HG03103 (cell line): ENCODE measurements around the gene ARF3.
"Not testable (repeated sequence)": the region's sequence is repeated elsewhere in the genome, so short reads cannot be mapped to it uniquely, and the experiment has no call there.

Experiments used
- ATAC-seq: cut with Tn5 transposase; IDR thresholded peaks from one replicate; pipeline ENCODE4 v1.9.1; 2021; ENCODE audit warnings: low read depth; ENCODE audit not compliant: unreplicated experiment

Gene ARF3

DNA sequence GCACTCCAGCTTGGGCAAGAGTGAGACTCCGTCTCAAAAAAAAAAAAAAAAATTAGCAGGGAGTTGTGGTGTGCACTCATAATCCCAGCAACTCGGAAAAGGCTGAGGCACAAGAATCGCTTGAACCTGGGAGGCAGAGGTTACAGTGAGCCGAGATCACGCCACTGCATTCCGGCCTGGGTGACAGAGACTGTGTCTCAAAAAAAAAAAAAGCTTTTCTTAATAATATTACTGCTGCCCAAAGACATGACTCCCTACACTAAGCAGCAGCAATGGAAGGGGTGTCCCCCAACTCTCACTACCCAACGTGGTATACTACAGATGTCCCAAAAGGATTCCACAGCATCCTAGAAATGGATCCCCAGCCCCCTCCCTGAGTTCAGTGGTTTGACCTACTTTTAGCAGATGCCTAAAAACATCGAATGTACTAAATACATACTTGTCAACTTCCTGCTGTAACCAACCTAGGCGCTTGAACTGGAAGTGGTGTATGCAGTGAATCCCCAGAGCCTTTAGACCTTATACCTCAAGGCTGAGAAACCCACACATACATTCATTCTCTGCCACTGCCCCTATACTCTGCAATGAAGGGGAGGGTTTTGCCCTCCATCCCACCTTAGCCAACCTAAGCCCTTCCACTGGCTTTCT, 23.5 kb downstream of the ARF3 start:
- no peak for ATAC-seq

DNA sequence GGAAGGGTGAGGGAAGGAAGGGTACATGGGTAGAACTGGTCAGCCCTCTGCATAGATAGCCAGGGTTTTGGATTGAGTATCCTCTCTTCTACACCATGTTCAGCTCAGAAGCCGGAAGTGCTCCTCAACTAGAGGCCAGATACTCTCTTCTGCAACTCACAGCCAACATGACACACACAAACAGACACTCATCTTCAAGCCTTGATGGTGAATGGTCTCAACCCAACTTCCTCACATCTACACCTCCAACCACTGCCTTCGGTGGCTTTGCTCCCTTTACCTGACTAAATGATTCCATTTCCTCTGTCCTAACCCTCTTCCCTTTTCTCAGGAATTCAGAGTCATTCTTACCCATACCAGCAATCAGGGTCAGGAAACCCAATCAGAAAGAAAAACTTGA, 24.4 kb downstream of the ARF3 start:
- ATAC-seq: no peak

DNA sequence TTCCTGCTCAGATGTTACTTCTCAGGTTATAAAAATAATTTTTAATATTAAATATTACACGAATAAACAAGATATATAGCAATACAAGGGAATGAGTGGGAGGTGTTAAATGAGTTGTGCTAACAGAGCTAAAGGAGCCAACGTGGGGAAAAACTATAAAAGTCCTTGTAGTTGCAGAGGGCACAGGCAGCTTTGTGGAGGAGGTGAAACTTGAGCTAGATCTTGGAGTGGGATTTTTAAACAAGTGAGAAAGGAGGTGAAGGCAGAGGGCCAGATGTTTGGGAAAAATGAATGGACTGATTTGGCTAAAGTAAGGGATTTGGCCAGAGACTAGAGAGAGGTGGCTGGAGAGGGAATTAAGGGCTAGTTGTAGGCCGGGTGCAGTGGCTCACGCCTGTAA, 26.8 kb downstream of the ARF3 start:
- ATAC-seq: no peak

DNA sequence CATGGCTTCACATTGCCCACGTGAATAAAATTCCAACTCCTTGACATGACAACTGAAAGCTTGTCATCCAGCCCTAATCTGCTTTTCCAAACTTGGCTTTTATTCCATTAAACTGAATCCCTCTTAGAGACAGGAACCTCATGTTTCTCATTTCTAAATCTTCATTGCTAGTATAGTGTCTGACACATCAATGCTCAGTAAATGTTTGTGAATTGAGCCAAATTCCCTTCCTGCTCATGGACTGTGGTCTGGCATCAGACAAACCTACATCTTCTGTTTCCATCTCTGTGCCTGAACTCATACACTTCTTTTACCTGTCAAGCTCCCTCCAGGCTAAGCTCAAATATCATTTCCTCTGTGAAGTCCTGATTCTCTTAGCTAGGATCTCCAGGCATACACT, 27.7 kb downstream of the ARF3 start:
- ATAC-seq: no peak

DNA sequence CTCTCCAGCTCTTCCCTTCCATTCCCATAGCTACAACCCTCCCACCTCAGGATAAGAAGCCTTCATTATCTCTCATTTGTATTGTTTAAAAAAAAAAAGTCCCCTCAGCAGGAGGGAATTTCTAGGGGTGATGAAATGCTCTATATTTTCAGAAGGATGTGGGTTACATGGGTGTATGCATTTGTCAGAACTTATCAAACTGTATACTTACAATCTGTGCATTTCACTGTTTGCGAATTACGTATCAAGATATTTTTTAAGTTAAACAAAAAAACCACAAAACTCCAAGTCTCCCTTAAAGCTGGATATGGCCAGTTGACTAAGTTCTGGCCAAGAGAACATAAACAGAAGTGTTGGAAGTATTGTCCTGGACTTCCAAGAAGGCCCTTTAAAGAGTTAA, 30.0 kb downstream of the ARF3 start:
- ATAC-seq: no peak

DNA sequence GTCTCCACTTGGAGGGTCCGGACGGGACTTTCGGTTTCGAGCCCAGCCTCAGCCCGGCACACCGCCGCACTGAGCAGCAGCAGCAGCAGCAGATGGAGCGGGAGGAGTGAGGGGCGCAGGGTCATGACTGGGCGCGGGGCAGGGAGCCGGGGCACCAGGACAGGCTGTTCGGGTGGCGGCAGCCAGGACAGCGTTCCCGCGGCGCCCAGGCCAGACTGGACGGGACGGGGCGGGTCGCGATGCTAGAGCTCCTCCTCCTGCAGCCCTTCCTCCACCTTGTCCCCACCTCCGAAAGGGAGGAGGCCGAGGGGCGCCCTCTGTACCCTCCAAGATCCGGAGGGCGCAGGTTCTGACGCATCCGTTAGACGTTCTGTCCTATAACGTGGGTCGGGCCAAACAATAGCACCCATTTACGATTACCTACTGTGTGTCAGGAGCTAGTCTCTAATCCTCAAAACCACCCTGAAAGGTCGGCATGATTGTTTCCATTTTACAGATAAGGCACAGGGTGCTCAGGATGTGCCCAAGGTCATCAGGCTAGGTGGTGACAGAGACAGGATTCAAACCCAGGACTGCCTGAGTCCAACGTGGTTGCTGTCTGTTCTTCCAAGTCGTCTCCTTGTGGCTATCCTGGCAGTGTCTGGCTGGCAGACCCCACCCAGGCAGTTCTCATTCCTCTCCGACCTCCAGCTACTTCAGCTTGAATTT, 31.8 kb downstream of the ARF3 start, which contains the start of gene FKBP11:
TSS of gene FKBP11 (minus strand) at position 189 of the 708 bp plus-strand sequence. CDS start at position 125, 64 bp downstream.
- no peak for ATAC-seq

DNA sequence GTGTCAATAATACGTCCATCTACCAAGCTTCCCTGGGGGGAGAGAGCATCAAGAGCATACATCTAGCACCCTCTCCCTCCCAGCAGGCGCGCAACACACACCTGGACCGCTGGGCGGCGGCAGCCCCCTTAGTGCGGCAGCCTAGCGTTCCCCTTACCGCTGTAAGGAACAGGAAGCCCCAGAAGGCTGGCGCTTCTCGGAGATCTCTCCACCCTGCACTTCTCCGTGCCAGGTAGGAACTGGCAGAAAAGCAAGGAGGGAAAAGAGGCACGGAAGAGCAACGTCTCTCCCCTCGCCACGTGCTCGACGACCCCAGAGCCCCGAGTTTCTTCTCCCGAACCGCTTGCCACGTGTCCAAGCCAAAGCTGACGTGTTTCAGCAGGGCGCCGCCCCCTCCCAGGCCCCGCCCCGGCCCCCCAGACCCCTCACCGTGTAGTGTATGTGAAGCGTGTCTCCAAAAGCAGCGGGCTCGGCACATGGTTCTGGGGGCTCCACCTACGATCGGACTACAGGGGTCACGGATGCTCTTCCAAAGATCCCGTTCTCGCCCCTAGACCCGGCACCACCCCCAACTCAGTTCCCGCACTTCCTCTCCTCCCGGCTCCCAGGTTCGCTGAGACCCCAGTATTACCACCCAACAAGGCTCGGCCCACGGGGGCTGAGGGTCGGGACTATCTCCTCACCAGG, 32.5 kb downstream of the ARF3 start:
- peak; percentile 64 for ATAC-seq

DNA sequence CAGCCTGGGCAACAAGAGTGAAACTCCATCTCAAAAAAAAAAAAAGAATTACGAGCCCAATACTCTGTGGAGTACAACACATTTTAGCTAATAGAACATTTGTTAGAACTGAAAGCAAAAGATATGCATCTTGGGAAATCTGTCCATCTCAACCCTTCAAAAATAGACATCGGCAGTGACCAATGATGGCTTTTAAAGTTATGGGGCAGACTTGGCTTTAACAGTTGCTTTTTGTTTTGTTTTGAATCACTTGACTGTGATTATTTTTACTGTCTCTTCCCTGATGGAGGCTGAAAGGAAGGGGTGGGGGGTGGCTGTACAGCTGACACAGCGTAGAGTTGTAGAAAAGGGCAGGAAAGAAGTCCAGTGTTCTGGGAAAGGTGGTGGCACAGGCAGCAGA, 34.2 kb downstream of the ARF3 start:
- ATAC-seq: no peak

DNA sequence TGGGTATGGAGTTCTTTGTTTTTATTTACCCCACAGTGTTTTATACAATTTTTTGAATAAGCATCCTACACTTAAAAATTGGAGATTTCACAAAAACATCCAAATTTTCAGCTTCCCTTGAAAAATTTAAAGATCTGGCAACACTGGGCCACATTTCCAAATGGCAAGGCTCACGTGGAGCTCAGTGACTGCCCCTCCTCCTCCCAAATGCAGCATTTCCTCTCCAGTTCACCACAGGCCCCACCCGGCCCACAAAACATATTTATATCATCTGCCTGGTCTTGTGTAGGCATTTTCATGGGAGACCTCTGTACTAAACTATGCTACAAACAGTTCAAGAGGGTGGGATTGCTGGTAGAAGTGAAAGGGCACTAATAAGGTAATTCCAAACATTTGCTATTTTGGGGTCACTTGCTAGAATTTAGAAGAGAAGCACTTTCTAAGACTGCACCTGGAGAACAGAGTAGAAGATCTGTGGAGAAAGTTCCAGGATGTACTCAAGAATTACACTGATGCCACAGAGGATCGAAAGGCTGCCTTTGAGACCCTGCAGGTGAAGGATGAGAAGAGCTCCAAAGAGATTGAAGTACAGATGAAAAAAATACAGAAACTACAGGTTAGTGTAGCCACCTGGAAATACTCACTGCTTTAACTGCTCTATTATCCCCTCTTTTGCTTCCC, 39.3 kb downstream of the ARF3 start:
- no peak for ATAC-seq

DNA sequence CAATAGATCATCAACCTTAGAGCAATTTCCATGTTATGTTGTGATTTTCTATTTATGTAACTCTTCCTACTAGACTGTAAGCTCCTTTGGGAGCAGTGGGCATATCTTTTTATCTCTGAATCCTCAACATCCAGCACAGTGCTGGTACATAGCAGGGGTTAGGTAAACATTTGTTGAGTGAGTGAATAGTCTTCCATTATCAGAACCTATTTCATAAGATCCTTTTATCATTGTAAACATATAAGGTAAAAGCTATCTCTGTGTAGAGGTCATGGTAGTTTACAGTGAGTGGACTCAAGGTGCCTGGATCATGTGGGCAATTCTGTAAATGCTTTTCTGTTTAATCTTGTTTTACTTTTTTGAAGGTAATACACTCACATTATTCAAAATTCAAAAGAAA, 47.1 kb downstream of the ARF3 start:
- ATAC-seq: no peak

DNA sequence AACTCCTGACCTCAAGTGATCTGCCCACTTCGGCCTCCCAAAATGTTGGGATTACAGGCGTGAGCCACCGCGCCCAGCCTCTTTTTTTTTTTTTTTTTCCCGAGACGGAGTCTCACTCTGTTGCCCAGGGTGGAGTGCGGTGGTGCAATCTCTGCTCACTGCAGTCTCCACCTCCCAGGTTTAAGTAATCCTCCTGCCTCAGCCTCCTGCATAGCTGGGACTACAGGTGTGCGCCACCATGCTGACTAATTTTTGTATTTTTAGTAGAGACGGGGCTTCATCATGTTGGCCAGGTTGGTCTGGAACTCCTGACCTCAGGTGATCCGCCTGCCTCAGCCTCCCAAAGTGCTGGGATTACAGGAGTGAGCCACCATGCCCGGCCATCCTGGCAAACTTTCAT, 47.6 kb downstream of the ARF3 start:
- ATAC-seq: not testable (repeated sequence)

DNA sequence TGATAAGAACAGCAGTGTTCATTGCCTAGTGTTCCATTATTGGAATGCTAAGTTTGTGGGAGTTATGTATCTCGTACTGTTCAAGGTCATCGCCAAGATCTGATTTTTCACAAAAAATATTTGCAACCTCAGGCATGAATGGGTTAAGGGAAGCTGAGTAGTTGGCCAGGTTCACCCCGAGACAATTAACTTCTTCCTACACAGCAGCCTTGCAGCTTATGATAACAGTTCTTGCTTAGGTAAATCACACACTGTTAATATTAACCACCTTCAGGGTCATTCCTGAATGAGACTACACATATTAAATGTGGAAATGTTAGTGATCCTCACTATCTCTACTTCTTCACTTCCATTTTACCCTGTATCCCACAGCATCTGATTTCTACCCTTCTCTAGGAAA, 50.0 kb downstream of the ARF3 start:
- no peak for ATAC-seq

DNA sequence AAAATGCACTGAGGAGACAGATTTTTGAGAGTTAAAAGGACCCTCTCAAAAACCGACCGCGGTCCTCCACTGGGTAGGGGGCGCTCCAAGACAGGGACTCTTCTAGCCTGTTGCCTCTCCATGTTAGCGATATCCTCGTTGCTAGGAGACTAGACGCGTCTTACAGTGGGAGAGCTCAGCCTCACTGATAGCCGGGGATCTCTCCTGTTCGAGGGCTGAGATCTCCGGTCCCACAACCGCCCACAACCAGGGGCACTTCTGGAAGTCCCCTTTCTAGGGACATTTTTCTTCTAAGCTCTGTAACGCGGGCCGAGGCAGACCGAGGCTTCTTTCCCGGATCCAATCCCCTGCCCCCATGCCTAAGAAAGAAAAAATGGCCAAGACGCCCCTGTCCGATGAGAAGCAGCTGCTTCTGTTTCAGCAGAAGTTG, 53.3 kb downstream of the ARF3 start:
- ATAC-seq: no peak

DNA sequence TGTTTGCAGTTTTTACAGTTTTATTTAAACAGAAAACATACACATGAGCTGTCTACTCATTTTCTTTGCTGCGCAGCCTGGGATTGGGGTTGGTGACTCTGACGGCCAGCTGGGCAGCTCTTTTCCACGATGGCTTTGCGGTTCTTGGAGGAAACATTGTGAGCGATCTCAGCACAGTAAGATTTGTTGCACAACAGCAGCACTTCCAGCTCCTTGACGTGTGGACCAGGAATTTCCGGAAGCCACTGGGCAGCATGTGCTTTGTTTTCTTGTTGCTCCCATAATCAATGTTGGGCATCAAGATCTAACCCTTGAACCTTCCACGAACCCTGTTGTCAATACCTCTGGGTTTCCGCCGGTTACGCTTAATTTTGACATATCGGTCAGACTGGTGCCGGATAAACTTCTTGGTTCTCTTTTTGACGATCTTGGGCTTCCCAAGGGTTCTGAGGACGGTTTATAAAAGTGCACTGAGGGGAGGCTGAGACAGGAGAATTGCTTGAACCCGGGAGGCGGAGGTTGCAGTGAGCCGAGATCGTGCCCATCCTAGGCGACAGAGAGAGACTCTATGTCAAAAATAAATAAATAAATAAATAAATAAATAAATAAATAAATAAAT, 53.8 kb downstream of the ARF3 start:
- ATAC-seq: no peak

DNA sequence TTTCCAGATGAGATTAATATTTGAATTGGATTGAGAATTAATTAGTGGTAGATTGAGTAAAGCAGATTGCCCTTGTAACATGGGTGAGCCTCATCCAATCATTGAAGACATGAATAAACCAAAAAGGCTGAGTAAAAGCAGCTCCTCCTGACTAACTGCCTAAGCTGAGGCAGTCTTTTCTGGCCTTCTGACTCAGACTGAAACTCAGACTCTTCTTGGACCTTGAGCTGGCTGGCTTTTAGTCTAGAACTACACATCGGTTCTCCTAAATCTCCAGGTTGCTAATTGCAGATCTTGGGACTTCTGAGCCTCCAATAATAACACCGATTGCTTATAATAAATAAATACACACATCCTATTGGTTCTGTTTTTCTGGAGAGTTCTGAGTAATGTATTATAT, 56.0 kb downstream of the ARF3 start:
- ATAC-seq: peak; percentile 54

DNA sequence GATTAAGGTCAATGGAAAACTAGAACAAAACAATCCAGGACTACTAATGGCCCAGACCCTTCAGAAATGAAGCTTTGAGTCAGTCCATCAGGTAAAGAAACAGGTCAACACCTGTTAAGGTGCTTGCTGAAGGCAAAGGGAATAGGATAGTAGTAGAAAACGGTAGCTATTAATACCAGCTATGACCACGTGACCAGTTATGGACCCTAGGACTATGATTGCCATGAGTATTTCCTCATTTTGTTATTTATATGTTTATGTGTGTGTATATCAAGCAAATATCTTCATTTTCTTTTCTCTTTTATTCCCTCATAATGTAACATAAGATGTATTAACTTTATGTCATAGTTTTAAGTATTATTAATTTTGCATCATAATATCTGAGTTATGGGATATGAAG, 57.6 kb downstream of the ARF3 start:
- ATAC-seq: no peak

DNA sequence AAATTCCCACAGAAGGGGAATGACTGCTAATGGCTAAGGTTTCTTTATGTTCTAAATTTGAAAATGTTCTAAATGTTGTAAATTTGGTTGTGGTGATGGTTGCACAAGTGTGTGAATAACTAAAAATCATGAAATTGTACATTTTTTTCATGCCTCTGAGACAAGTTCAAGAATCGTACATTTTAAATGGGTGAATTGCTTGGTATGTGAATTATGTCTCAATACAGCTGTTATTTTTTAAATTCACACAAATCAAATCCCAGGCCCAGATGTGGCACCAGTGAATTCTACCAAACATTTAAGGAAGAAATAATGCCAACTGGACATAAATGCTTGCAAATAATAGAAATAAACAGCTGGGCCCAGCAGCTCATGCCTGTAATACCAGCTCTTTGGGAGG, 63.0 kb downstream of the ARF3 start:
- ATAC-seq: no peak

DNA sequence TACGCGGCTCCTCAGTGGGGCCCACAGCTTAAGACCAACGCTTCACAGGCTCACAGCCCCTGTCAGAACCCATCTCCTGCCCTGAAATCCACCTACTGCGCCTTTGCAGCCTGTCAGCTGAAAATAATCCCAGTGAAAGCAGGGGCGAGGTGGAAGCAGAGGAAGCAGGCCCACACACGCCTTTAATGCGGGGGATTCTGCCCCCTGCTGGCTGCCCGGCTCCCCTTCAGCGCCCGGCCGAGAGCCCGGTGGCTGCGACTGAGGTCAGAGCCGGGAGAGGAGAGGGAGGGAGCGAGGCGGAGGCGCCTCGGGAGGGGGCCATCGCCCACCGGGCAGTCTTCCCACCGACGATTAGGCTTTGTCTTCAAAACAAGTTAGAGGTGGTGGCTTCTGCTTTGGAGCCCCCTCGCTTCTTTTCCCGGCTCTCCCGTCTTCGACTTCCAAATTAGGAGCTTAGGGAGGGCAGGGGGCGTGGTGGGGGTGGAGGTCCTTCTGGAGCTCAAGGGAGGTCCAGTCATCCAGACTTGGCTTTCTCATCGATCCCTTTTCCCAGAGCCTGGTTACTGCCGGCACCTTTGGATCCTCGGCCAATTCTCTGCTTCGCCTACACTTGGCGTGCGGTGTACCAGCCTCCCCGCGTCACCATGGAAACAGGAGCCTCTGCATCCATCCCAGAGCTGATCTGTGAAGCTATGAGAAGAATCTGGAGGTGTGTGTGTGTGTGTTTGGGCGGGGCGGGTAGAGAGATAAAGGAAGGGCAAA, 66.4 kb downstream of the ARF3 start:
- ATAC-seq: no peak

DNA sequence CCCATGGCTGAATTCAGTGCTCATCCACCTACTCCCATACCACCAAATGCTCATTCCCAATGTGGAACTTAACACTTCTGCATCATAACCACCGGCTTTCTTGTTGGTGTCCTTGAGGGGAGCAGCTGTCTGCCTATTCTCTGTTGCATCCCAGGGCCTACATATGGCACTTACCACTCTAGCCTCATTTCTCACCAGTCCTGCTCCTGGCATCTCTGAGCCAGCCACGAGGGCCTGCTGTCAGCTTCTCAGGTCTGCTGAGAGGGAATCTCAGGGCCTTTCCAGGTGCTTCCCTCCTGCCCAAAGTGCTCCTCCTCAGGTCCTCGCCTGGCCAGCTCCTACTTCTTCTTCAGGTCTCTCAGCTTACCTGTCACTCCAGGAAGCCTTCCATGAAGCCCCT, 67.6 kb downstream of the ARF3 start:
- ATAC-seq: no peak
